T-cell (primary cell): ENCODE data around the gene LITAFD. TPM values are rescaled to one million over a fixed set of nuclear protein-coding genes. Genes with fewer than 3 reads are reported as not detected.

Experiments
- ATAC-seq, 4 experiments: fragments of 200-7000 bp in 3 of 4; fragments of 150-1000 bp in 1 of 4; cut with Tn5 transposase; replicated peaks in 1 of 4; 1 replicate in 3 of 4; 2 replicates in 1 of 4; pipeline ENCODE4 v1.10.0; 2021; ENCODE audit warnings: moderate library complexity in 3 of 4, mild to moderate bottlenecking in 2 of 4, moderate number of reproducible peaks in 1 of 4
- CTCF ChIA-PET, 2 donors: fragments of 300-600 bp; sonication (Branson Sonifier 250); formaldehyde crosslinking; loops; one replicate each; lab custom pipeline; 2022; ENCODE audit warnings: antibody characterized with exemption in 2 of 2; lab: Charles Lee
- POLR2A ChIA-PET, 2 donors: fragments of 300-600 bp; sonication (Branson Sonifier 250); formaldehyde crosslinking; loops; one replicate each; lab custom pipeline; 2022; ENCODE audit warnings: antibody characterized with exemption in 2 of 2; lab: Charles Lee
- DNase-seq, 35 experiments: peaks; one replicate each; pipeline versions ENCODE4 v3.0.0 to v3.0.0-alpha.2; 2013 to 2023
- H3K27ac ChIP-seq: one replicate; pipeline ENCODE4 v1.5.1; 2013; ENCODE audit warnings: low read length
- H3K27me3 ChIP-seq, 2 experiments: replicated peaks in 1 of 2; 1 replicate in 1 of 2; 2 replicates in 1 of 2; pipeline versions ENCODE4 v1.6.1 to v1.7.0; 2013; ENCODE audit warnings: low read length in 1 of 2, mixed read lengths in 1 of 2; ENCODE audit not compliant: control insufficient read depth in 2 of 2, insufficient read depth in 2 of 2; ENCODE audit errors: extremely low read depth in 1 of 2
- H3K36me3 ChIP-seq, 2 donors: 1 replicate in 1 of 2; 2 replicates in 1 of 2; pipeline versions ENCODE4 v1.6.1 to v1.7.0; 2013; ENCODE audit warnings: low read length in 1 of 2; ENCODE audit not compliant: control insufficient read depth in 2 of 2, insufficient read depth in 1 of 2; ENCODE audit errors: extremely low read depth in 1 of 2
- H3K4me1 ChIP-seq, 2 experiments: 1 replicate in 1 of 2; 2 replicates in 1 of 2; pipeline versions ENCODE4 v1.6.1 to v1.7.0; 2013; ENCODE audit warnings: low read length in 2 of 2, mixed read lengths in 1 of 2; ENCODE audit not compliant: insufficient read depth in 2 of 2, control insufficient read depth in 1 of 2; ENCODE audit errors: extremely low read depth in 1 of 2
- H3K4me3 ChIP-seq, 2 donors: 1 replicate in 1 of 2; 2 replicates in 1 of 2; pipeline versions ENCODE4 v1.5.1 to v1.7.0; 2013; ENCODE audit warnings: mild to moderate bottlenecking in 2 of 2, low read length in 1 of 2, moderate library complexity in 1 of 2; ENCODE audit not compliant: control insufficient read depth in 1 of 2; ENCODE audit errors: extremely low read depth in 1 of 2
- H3K9me3 ChIP-seq: 2 replicates; pipeline ENCODE4 v1.7.0; 2013
- H3K27ac Mint-ChIP-seq, 2 donors: one replicate each; pipeline ENCODE4 v1.8.0; 2020 to 2021; ENCODE audit warnings: mild to moderate bottlenecking in 2 of 2, mixed read lengths in 2 of 2
- H3K27me3 Mint-ChIP-seq, 2 donors: one replicate each; pipeline ENCODE4 v1.8.0; 2021 to 2022; ENCODE audit warnings: mixed read lengths in 2 of 2
- H3K36me3 Mint-ChIP-seq: one replicate; pipeline ENCODE4 v1.8.0; 2021; ENCODE audit warnings: mixed read lengths
- H3K4me1 Mint-ChIP-seq, 3 donors: one replicate each; pipeline ENCODE4 v1.8.0; 2020 to 2022; ENCODE audit warnings: mixed read lengths in 3 of 3, mild to moderate bottlenecking in 1 of 3
- H3K4me3 Mint-ChIP-seq, 3 donors: one replicate each; pipeline ENCODE4 v1.8.0; 2020 to 2022; ENCODE audit warnings: mild to moderate bottlenecking in 3 of 3, mixed read lengths in 3 of 3, moderate library complexity in 3 of 3
- H3K9me3 Mint-ChIP-seq, 3 donors: one replicate each; pipeline ENCODE4 v1.8.0; 2020 to 2022; ENCODE audit warnings: mixed read lengths in 3 of 3
- WGBS: methylation state at CpG from one replicate; pipeline ENCODE4 v1.1.5; 2013; ENCODE audit warnings: missing lambda C conversion rate; ENCODE audit not compliant: insufficient coverage; 5-methylcytosine and 5-hydroxymethylcytosine counted together
- total RNA-seq, 35 experiments: library from RNA in 6 of 35; stranded (reverse) in 6 of 35; fragments of 120-200 nt in 1 of 35; gene quantifications; one replicate each; pipeline versions ENCODE4 v1.2.1 to v1.2.4 and lab custom pipeline; 2013 to 2026

The LITAFD gene
- total RNA-seq, 5 donors from 2014 or later (not counting 1 experiment from before 2014, with no cell fraction given) = not detected

DNA sequence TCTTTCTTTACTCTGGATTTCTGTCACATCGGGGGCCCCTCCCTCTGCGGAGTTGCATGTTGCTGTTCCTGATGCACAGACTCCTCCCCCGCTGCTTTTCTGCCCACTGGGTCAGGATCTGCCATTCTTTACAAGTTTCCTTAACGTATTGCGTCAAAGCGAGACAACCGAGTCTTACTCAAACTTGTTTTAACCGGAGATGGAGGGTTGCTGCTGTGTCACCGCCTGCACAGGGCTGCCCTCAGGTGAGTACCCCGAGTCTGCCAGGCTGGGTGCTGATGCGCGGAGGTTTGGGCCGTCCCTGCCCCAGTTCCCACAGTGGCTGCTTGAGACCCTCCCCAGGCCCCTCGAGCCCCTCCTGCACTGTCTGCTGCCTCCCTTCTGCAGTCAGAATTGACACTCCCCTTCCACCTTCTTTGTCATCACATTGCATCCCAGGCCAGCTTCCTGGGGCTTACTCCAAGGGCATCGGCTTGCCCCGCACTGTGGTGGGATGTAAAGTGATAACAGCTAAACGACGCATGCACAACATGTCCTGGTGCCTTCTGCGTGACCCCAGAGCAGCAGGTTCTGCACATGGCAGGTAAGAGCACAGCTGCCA is 32.6 kb upstream of the LITAFD start:
- Histone ChIP-seq H3K4me3 (no peak overlapping the region), H3K9me3 (no peaks in the 10 kb centered on the region), H3K4me1 (peaks cover 0 to 7% of the 10 kb centered on the region in 2 experiments), H3K36me3 (peaks cover 9 to 39% of the 10 kb centered on the region in 2 donors), H3K27ac (no peak overlapping the region), H3K27me3 (no peaks in the 10 kb centered on the region)
- CTCF ChIA-PET = no interaction called here
- ATAC-seq (no peak), DNase-seq (no peak)
- H3K9me3 Mint-ChIP-seq = no peaks in the 10 kb centered on the region
- peak overlapping the region; percentile 16 to 83 for H3K27ac Mint-ChIP-seq
- no peaks in the 10 kb centered on the region for H3K27me3 Mint-ChIP-seq
- H3K4me3 Mint-ChIP-seq = peak overlapping the region in 1 of 3 donors; percentile 11
- WGBS = 100% methylated on average over 10 of the region's 19 CpGs
- H3K36me3 Mint-ChIP-seq = peaks cover 18% of the 10 kb centered on the region
- H3K4me1 Mint-ChIP-seq = peaks cover 17 to 30% (median 28%) of the 10 kb centered on the region in 3 donors
- POLR2A ChIA-PET = no interaction called here

- no peak overlapping the region for H3K4me3 ChIP-seq
- peaks cover 0 to 7% of the 10 kb centered on the region in 2 experiments for H3K4me1 ChIP-seq
- H3K4me3 Mint-ChIP-seq = no peak overlapping the region
- peak overlapping the region; percentile 83 to 84 for H3K27ac Mint-ChIP-seq
- 33% methylated on average over 4 of the region's 11 CpGs for WGBS
- no peak overlapping the region for H3K27ac ChIP-seq
- peaks cover 9 to 45% of the 10 kb centered on the region in 2 donors for H3K36me3 ChIP-seq
- peaks cover 15 to 34% (median 27%) of the 10 kb centered on the region in 3 donors for H3K4me1 Mint-ChIP-seq
- H3K9me3 Mint-ChIP-seq = no peaks in the 10 kb centered on the region
- H3K27me3 ChIP-seq = no peaks in the 10 kb centered on the region
- H3K9me3 ChIP-seq = no peaks in the 10 kb centered on the region
- no peaks in the 10 kb centered on the region for H3K27me3 Mint-ChIP-seq
- peak in 1 of 35 experiments; percentile 17 for DNase-seq
- H3K36me3 Mint-ChIP-seq = peaks cover 14% of the 10 kb centered on the region
- POLR2A ChIA-PET = no interaction called here
- CTCF ChIA-PET = no interaction called here
- ATAC-seq = peak in 2 of 4 experiments; percentile 19 to 27
Measured at GRCh38 chr16:8850279-8850885, 31.8 kb upstream of the LITAFD start.

GRCh38 chr16:8851761-8852403 is 30.3 kb upstream of the LITAFD start:
- H3K36me3 Mint-ChIP-seq = peaks cover 23% of the 10 kb centered on the region
- Histone ChIP-seq H3K4me3 (no peak overlapping the region), H3K27me3 (no peaks in the 10 kb centered on the region), H3K36me3 (peaks cover 9 to 54% of the 10 kb centered on the region in 2 donors), H3K27ac (no peak overlapping the region), H3K9me3 (no peaks in the 10 kb centered on the region), H3K4me1 (peaks cover 0 to 13% of the 10 kb centered on the region in 2 experiments)
- ATAC-seq = no peak
- peak overlapping the region in 1 of 2 donors; percentile 52 for H3K27ac Mint-ChIP-seq
- DNase-seq = no peak
- ChIA-PET POLR2A (no interaction called here), CTCF (interaction anchor here (0.6 to 0.8 kb wide), 3 partner anchors 28 to 957 kb away, joined by 3 to 4 read pairs (median 4); no protein-coding TSS in a partner anchor)
- WGBS = 77% methylated on average over 4 of the region's 8 CpGs
- no peaks in the 10 kb centered on the region for H3K9me3 Mint-ChIP-seq
- no peak overlapping the region for H3K4me3 Mint-ChIP-seq
- H3K27me3 Mint-ChIP-seq = no peaks in the 10 kb centered on the region
- peaks cover 25 to 42% (median 31%) of the 10 kb centered on the region in 3 donors for H3K4me1 Mint-ChIP-seq

- Histone ChIP-seq H3K36me3 (peaks cover 9 to 52% of the 10 kb centered on the region in 2 donors), H3K27ac (no peak overlapping the region), H3K9me3 (no peaks in the 10 kb centered on the region), H3K27me3 (no peaks in the 10 kb centered on the region), H3K4me3 (no peak overlapping the region), H3K4me1 (peaks cover 0 to 15% of the 10 kb centered on the region in 2 experiments)
- Mint-ChIP-seq H3K4me1 (peaks cover 31 to 44% (median 33%) of the 10 kb centered on the region in 3 donors), H3K36me3 (peaks cover 25% of the 10 kb centered on the region), H3K27ac (peak overlapping the region in 1 of 2 donors; percentile 58), H3K9me3 (no peaks in the 10 kb centered on the region), H3K4me3 (no peak overlapping the region), H3K27me3 (no peaks in the 10 kb centered on the region)
- ATAC-seq (no peak), DNase-seq (no peak)
- WGBS = 85% methylated on average over 6 of the region's 8 CpGs
- ChIA-PET POLR2A (no interaction called here), CTCF (no interaction called here)
Measured at GRCh38 chr16:8852534-8852933, 29.6 kb upstream of the LITAFD start.

DNA sequence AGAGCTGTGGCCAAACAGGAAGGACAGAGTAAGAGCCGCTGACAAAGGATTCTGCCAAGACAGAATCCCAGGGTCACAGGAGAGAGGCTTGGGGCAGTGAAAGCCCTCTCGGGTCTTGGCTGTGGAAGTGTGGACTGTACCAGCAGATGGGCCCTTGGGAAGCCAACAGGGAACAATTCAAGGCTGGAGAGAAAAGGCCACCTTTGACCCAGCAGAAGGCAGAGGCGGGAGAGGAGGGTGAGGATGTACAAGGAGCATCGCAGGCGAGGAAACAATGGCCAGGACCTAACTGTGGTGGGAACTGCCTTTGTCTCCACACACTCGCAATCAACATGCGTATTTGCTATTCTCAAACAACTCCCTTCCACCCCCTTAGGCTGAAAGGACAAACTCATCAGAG is 29.0 kb upstream of the LITAFD start:
- H3K36me3 Mint-ChIP-seq = peaks cover 25% of the 10 kb centered on the region
- no peaks in the 10 kb centered on the region for H3K9me3 Mint-ChIP-seq
- no peaks in the 10 kb centered on the region for H3K27me3 Mint-ChIP-seq
- ChIA-PET CTCF (no interaction called here), POLR2A (no interaction called here)
- H3K27ac Mint-ChIP-seq = peak overlapping the region; percentile 49 to 58
- 84% methylated on average over 3 of the region's 7 CpGs for WGBS
- ATAC-seq (no peak), DNase-seq (no peak)
- Histone ChIP-seq H3K27me3 (no peaks in the 10 kb centered on the region), H3K9me3 (no peaks in the 10 kb centered on the region), H3K36me3 (peaks cover 9 to 51% of the 10 kb centered on the region in 2 donors), H3K4me1 (peaks cover 0 to 15% of the 10 kb centered on the region in 2 experiments), H3K4me3 (no peak overlapping the region), H3K27ac (no peak overlapping the region)
- H3K4me3 Mint-ChIP-seq = no peak overlapping the region
- H3K4me1 Mint-ChIP-seq = peaks cover 36 to 48% (median 38%) of the 10 kb centered on the region in 3 donors

DNA sequence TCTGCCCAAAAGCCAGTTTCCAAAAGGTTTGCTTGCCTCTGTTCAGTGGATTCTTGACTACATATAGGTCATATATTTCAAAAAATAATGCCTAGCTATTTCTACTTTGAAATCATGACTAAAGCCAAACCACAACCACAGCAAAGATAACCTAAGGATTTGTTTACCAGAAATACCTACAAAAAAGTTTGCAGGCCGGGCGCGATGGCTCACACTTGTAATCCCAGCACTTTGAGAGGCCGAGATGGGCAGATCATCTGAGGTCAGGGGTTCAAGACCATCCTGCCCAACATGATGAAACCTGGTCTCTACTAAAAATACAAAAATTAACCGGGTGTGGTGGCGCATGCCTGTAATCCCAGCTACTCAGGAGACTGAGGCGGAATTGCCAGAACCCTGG is 28.5 kb upstream of the LITAFD start:
- Histone ChIP-seq H3K27ac (no peak overlapping the region), H3K36me3 (peaks cover 10 to 51% of the 10 kb centered on the region in 2 donors), H3K9me3 (no peaks in the 10 kb centered on the region), H3K27me3 (no peaks in the 10 kb centered on the region), H3K4me1 (peaks cover 0 to 15% of the 10 kb centered on the region in 2 experiments), H3K4me3 (no peak overlapping the region)
- 72% methylated on average over 7 of the region's 7 CpGs for WGBS
- ChIA-PET POLR2A (no interaction called here), CTCF (interaction anchor here in 1 of 2 donors (0.5 kb wide), 1 partner anchor 159 kb away, joined by 3 read pairs; no protein-coding TSS in a partner anchor)
- Mint-ChIP-seq H3K27me3 (no peaks in the 10 kb centered on the region), H3K9me3 (no peaks in the 10 kb centered on the region), H3K4me1 (peaks cover 38 to 49% (median 38%) of the 10 kb centered on the region in 3 donors), H3K27ac (peak overlapping the region; percentile 46 to 58), H3K36me3 (peaks cover 27% of the 10 kb centered on the region), H3K4me3 (no peak overlapping the region)
- DNase-seq (no peak), ATAC-seq (no peak)
